Endothelial cell of umbilical vein (primary cell): ENCODE measurements around the gene BCL2L13. TPM values are rescaled to one million over a fixed set of nuclear protein-coding genes. Genes with fewer than 3 reads are reported as not detected.

Source experiments
- BruUV-seq: library from RNA; stranded (reverse); fragments of 400-500 nt; replicated peaks from 2 replicates; lab custom pipeline; 2021; lab: Mats Ljungman, UMichigan
- CTCF ChIA-PET: fragments of 300-600, 350-600 bp; sonication (Branson Sonifier 250); formaldehyde crosslinking; loops from one replicate; lab custom pipeline; 2021; ENCODE audit warnings: antibody characterized with exemption, inconsistent platforms; lab: Charles Lee
- POLR2A ChIA-PET: fragments of 300-600, 350-600 bp; sonication (Branson Sonifier 250); formaldehyde crosslinking; loops from one replicate; lab custom pipeline; 2021; ENCODE audit warnings: antibody characterized with exemption, inconsistent platforms; lab: Charles Lee
- DNase-seq: peaks from one replicate; pipeline ENCODE4 v3.0.0-alpha.2; 2011; ENCODE audit warnings: low read depth, low spot score
- FAIRE-seq: peaks from 2 replicates; lab custom pipeline; 2011; peaks lifted over from hg19 to GRCh38; lab: Jason Lieb, UNC
- H2AFZ ChIP-seq: 2 replicates; pipeline ENCODE4 v1.6.0; 2012; ENCODE audit warnings: low read depth, low read length, control low read depth, inconsistent platforms
- H3K27ac ChIP-seq: 2 replicates; pipeline ENCODE4 v1.5.1; 2011; ENCODE audit warnings: low read depth, mild to moderate bottlenecking, control low read depth, low read length, moderate library complexity; ENCODE audit not compliant: insufficient read depth
- H3K27me3 ChIP-seq, 2 experiments: 2 replicates each; pipeline versions ENCODE4 v1.6.0 to v1.6.1; 2011; ENCODE audit warnings: low read length in 2 of 2, mixed read lengths in 1 of 2; ENCODE audit not compliant: control insufficient read depth in 2 of 2, insufficient read depth in 2 of 2
- H3K36me3 ChIP-seq, 2 experiments: 2 replicates in 1 of 2; 3 replicates in 1 of 2; pipeline ENCODE4 v1.5.1; 2011; ENCODE audit warnings: low read length in 2 of 2, mild to moderate bottlenecking in 1 of 2, moderate library complexity in 1 of 2; ENCODE audit not compliant: control insufficient read depth in 2 of 2, insufficient read depth in 2 of 2; ENCODE audit errors: extremely low read depth in 1 of 2
- H3K4me1 ChIP-seq: 3 replicates; pipeline ENCODE4 v1.5.1; 2011; ENCODE audit warnings: mild to moderate bottlenecking, low read length; ENCODE audit not compliant: control insufficient read depth, insufficient read depth; ENCODE audit errors: extremely low read depth
- H3K4me2 ChIP-seq: 2 replicates; pipeline ENCODE4 v1.6.1; 2011; ENCODE audit warnings: low read length, control low read depth, mixed read lengths; ENCODE audit not compliant: insufficient read depth
- H3K4me3 ChIP-seq, 3 experiments: fragments of 200-600 bp in 1 of 3; sonication (generic), shearing (Covaris generic) in 1 of 3; replicated peaks in 1 of 3; 2 replicates each; pipeline ENCODE4 v1.5.1; 2011 to 2016; ENCODE audit warnings: control low read depth in 3 of 3, low read length in 3 of 3, mild to moderate bottlenecking in 2 of 3, inconsistent platforms in 1 of 3, low read depth in 1 of 3, moderate library complexity in 1 of 3; ENCODE audit not compliant: insufficient read depth in 1 of 3
- H3K79me2 ChIP-seq: 2 replicates; pipeline ENCODE4 v1.6.0; 2012; ENCODE audit warnings: low read length, inconsistent platforms; ENCODE audit not compliant: control insufficient read depth, insufficient read depth
- H3K9ac ChIP-seq: replicated peaks from 2 replicates; pipeline ENCODE3; 2011; ENCODE audit warnings: low read length, control low read depth; ENCODE audit not compliant: insufficient read depth; ENCODE audit errors: extremely low read depth
- H3K9me1 ChIP-seq: replicated peaks from 3 replicates; pipeline ENCODE4 v1.6.0; 2011; ENCODE audit warnings: mild to moderate bottlenecking, low read length; ENCODE audit not compliant: control insufficient read depth, insufficient read depth; ENCODE audit errors: extremely low read depth
- H3K9me3 ChIP-seq: replicated peaks from 2 replicates; pipeline ENCODE4 v1.5.1; 2012; ENCODE audit warnings: low read length, inconsistent platforms; ENCODE audit not compliant: control insufficient read depth, insufficient read depth
- H4K20me1 ChIP-seq: replicated peaks from 2 replicates; pipeline ENCODE3; 2011; ENCODE audit warnings: mild to moderate bottlenecking, low read length; ENCODE audit not compliant: control insufficient read depth, insufficient read depth; ENCODE audit errors: extremely low read depth
- EZH2 ChIP-seq: IDR thresholded peaks from 2 replicates; pipeline ENCODE4 v1.6.1; 2012; ENCODE audit warnings: borderline replicate concordance, low read depth, mild to moderate bottlenecking, moderate library complexity, low read length, inconsistent platforms; ENCODE audit not compliant: severe bottlenecking
- FOS ChIP-seq: IDR thresholded peaks from 2 replicates; pipeline ENCODE4 v1.6.1; 2011; ENCODE audit warnings: mild to moderate bottlenecking, low read length, moderate library complexity, borderline replicate concordance; ENCODE audit not compliant: insufficient read depth
- GATA2 ChIP-seq: IDR thresholded peaks from 2 replicates; pipeline ENCODE4 v1.7.0; 2011; ENCODE audit warnings: low read depth, mild to moderate bottlenecking, moderate library complexity, mixed read lengths, low read length; ENCODE audit not compliant: insufficient read length, insufficient read depth
- JUN ChIP-seq: IDR thresholded peaks from 2 replicates; pipeline ENCODE4 v1.6.1; 2011; ENCODE audit warnings: borderline replicate concordance, low read depth; ENCODE audit not compliant: insufficient read length, insufficient read depth
- MYC ChIP-seq: IDR thresholded peaks from one replicate; pipeline ENCODE4 v1.6.1; 2011; ENCODE audit warnings: mild to moderate bottlenecking, low read depth, low read length
- POLR2A ChIP-seq: IDR thresholded peaks from 2 replicates; pipeline ENCODE4 v1.6.1; 2012; ENCODE audit warnings: low read depth, mild to moderate bottlenecking, control low read depth, low read length
- POLR2AphosphoS5 ChIP-seq: IDR thresholded peaks from 2 replicates; pipeline ENCODE4 v1.6.1; 2012; ENCODE audit warnings: low read depth, mild to moderate bottlenecking, control low read depth, low read length, moderate library complexity; ENCODE audit not compliant: insufficient read depth
- dilution Hi-C: fragments of 300-500 bp; cut with MboI; formaldehyde crosslinking; loops from one replicate; pipeline ENCODE4 v1.15.0; 2019; ENCODE audit warnings: low sequenced_read_pairs; ENCODE audit not compliant: extremely low pct_ligation_motif_present
- intact Hi-C: fragments of 100-400 bp; cut with micrococcal nuclease; formaldehyde crosslinking; loops from one replicate; pipeline ENCODE4 v1.10.0; 2022
- polyA plus RNA-seq, 4 experiments: library from polyadenylated mRNA; depleted of rRNA in 3 of 4; stranded (reverse) in 3 of 4; unstranded in 1 of 4; fragments of >200 nt; gene quantifications; 2 replicates each; pipeline versions ENCODE4 v1.2.1 to v1.2.3, GENCODE V29; 2011 to 2012; ENCODE audit warnings: missing spikeins in 1 of 4
- total RNA-seq: library from RNA; stranded (reverse); gene quantifications from 2 replicates; pipeline ENCODE4 v1.2.3, GENCODE V29; 2021
- TF ChIP-seq, protein P1 (sequence below): IDR thresholded peaks from 2 replicates; pipeline ENCODE4 v1.6.1; 2011; ENCODE audit not compliant: insufficient read depth, insufficient read length
- TF ChIP-seq, protein P2 (sequence below), 2 donors: IDR thresholded peaks; 1 replicate in 1 of 2; 2 replicates in 1 of 2; pipeline ENCODE4 v1.5.1; 2011; ENCODE audit warnings: low read length in 2 of 2, mild to moderate bottlenecking in 2 of 2, moderate library complexity in 2 of 2, control low read depth in 1 of 2, inconsistent platforms in 1 of 2, low read depth in 1 of 2; ENCODE audit not compliant: insufficient read depth in 1 of 2; ENCODE audit errors: extremely low read depth in 1 of 2

Gene BCL2L13
- total and polyA plus RNA-seq, 2 donors (not counting 3 experiments of a cell fraction or from before 2014, with no cell fraction given) = 28.1 to 36.2 TPM

DNA sequence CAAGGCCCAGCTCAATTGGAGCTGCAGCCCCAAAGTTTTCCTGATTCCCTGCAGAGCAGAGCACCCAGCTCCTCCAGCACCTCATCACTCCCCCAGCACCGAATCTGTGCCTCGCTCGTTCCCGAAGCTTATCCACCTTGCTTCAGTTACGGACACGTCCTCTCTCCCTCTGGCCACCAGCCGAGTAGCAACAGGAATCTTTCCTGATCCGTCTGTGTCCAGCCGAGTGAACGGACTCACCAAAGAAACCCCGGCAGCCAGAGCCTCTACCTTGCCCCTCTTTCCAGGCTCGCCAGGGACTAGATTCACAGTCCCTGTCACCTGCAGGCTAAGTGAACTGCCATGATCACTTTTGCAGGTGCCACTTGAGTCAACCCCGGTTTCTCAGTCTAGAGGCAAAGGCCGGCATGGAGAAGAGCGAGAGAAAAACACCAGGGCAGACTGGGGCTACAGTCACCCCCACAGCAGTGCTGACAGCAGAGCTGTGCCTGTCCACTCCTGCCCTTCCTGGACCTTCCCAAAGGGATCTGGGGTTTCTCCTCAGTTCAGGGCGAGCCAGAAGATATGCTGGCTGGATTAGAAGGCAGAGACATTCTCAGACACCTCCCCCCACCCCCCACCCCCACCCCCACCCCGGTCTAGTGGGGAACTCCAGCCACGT, 103.4 kb downstream of the BCL2L13 start:
- intact Hi-C loops = loop anchor here (1.0 to 2.0 kb wide), 4 partner anchors 43 to 334 kb away; no protein-coding TSS in a partner anchor
- no peak for FAIRE-seq

More for the DNA sequence above, 103.4 kb downstream of the BCL2L13 start:
- Histone ChIP-seq H2AFZ (no peak overlapping the region), H4K20me1 (no peaks in the 10 kb centered on the region), H3K79me2 (no peaks in the 10 kb centered on the region), H3K27me3 (no peaks in the 10 kb centered on the region), H3K9me3 (no peaks in the 10 kb centered on the region), H3K9ac (no peak overlapping the region), H3K4me3 (no peak overlapping the region), H3K9me1 (no peaks in the 10 kb centered on the region), H3K36me3 (peaks cover 0 to 5% of the 10 kb centered on the region in 2 experiments), H3K4me1 (no peaks in the 10 kb centered on the region), H3K4me2 (no peak overlapping the region), H3K27ac (no peak overlapping the region)
- no peak for DNase-seq
- dilution Hi-C loops = no loop called here
- TF ChIP-seq, protein P1, sequence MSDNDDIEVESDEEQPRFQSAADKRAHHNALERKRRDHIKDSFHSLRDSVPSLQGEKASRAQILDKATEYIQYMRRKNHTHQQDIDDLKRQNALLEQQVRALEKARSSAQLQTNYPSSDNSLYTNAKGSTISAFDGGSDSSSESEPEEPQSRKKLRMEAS = no peak
- TF ChIP-seq EZH2 (no peak), GATA2 (no peak), JUN (no peak), POLR2AphosphoS5 (no peak), FOS (no peak), POLR2A (no peak), MYC (no peak)
- TF ChIP-seq, protein P2, sequence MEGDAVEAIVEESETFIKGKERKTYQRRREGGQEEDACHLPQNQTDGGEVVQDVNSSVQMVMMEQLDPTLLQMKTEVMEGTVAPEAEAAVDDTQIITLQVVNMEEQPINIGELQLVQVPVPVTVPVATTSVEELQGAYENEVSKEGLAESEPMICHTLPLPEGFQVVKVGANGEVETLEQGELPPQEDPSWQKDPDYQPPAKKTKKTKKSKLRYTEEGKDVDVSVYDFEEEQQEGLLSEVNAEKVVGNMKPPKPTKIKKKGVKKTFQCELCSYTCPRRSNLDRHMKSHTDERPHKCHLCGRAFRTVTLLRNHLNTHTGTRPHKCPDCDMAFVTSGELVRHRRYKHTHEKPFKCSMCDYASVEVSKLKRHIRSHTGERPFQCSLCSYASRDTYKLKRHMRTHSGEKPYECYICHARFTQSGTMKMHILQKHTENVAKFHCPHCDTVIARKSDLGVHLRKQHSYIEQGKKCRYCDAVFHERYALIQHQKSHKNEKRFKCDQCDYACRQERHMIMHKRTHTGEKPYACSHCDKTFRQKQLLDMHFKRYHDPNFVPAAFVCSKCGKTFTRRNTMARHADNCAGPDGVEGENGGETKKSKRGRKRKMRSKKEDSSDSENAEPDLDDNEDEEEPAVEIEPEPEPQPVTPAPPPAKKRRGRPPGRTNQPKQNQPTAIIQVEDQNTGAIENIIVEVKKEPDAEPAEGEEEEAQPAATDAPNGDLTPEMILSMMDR (IDR thresholded peaks at IDR 0.05; ENCODE audit: extremely low read depth in 1 of 2, insufficient read depth in 1 of 2, low read depth in 1 of 2, low read length in 2 of 2) = no peak
- CTCF ChIA-PET = interaction anchor here (0.6 to 7.4 kb wide), 35 partner anchors 8 to 667 kb away, joined by 3 to 122 read pairs (median 4); partner anchors contain the start of genes BID and PEX26
- BruUV-seq = no TSS peak
- POLR2A ChIA-PET = interaction anchor here (1.0 kb wide), 1 partner anchor 334 kb away, joined by 3 read pairs; no protein-coding TSS in a partner anchor
